ENCODE data around the gene CHI3L2.

- TF ChIP-seq, protein P1, sequence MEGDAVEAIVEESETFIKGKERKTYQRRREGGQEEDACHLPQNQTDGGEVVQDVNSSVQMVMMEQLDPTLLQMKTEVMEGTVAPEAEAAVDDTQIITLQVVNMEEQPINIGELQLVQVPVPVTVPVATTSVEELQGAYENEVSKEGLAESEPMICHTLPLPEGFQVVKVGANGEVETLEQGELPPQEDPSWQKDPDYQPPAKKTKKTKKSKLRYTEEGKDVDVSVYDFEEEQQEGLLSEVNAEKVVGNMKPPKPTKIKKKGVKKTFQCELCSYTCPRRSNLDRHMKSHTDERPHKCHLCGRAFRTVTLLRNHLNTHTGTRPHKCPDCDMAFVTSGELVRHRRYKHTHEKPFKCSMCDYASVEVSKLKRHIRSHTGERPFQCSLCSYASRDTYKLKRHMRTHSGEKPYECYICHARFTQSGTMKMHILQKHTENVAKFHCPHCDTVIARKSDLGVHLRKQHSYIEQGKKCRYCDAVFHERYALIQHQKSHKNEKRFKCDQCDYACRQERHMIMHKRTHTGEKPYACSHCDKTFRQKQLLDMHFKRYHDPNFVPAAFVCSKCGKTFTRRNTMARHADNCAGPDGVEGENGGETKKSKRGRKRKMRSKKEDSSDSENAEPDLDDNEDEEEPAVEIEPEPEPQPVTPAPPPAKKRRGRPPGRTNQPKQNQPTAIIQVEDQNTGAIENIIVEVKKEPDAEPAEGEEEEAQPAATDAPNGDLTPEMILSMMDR (IDR thresholded peaks at IDR 0.05): no peak
- TF ChIP-seq, protein P2, sequence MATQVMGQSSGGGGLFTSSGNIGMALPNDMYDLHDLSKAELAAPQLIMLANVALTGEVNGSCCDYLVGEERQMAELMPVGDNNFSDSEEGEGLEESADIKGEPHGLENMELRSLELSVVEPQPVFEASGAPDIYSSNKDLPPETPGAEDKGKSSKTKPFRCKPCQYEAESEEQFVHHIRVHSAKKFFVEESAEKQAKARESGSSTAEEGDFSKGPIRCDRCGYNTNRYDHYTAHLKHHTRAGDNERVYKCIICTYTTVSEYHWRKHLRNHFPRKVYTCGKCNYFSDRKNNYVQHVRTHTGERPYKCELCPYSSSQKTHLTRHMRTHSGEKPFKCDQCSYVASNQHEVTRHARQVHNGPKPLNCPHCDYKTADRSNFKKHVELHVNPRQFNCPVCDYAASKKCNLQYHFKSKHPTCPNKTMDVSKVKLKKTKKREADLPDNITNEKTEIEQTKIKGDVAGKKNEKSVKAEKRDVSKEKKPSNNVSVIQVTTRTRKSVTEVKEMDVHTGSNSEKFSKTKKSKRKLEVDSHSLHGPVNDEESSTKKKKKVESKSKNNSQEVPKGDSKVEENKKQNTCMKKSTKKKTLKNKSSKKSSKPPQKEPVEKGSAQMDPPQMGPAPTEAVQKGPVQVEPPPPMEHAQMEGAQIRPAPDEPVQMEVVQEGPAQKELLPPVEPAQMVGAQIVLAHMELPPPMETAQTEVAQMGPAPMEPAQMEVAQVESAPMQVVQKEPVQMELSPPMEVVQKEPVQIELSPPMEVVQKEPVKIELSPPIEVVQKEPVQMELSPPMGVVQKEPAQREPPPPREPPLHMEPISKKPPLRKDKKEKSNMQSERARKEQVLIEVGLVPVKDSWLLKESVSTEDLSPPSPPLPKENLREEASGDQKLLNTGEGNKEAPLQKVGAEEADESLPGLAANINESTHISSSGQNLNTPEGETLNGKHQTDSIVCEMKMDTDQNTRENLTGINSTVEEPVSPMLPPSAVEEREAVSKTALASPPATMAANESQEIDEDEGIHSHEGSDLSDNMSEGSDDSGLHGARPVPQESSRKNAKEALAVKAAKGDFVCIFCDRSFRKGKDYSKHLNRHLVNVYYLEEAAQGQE (IDR thresholded peaks at IDR 0.05; ENCODE audit: insufficient read depth in 1 of 2, low read depth in 2 of 2, low read length in 1 of 2): no peak
- TF ChIP-seq SIN3A (IDR thresholded peaks at IDR 0.05; ENCODE audit: borderline replicate concordance, insufficient read depth, low read depth, low read length) (no peak), POLR2AphosphoS5 (IDR thresholded peaks at IDR 0.05; ENCODE audit: low read depth, low read length) (no peak)
These were observed 19.8 kb downstream of the CHI3L2 start for GRCh38 chr1:111247125-111247838.

All from Panc1 (cell line).